ENCODE data around the gene RAD54L.
"Not testable (repeated sequence)": the region's sequence is repeated elsewhere in the genome, so short reads cannot be mapped to it uniquely, and the experiment has no call there.

RAD54L gene

GRCh38 chr1:46242918-46243317 lies 4.6 kb upstream of the RAD54L start:
- no peak for DNase-seq

- not testable (repeated sequence) for DNase-seq
Measured at GRCh38 chr1:46243831-46244230, 3.7 kb upstream of the RAD54L start.

GRCh38 chr1:46244656-46245371 lies 2.7 kb upstream of the RAD54L start:
- peak; percentile 9 to 50 for DNase-seq

GRCh38 chr1:46246136-46246535 lies 1.4 kb upstream of the RAD54L start:
- not testable (repeated sequence) for DNase-seq

GRCh38 chr1:46246548-46247435 lies 771 bp upstream of the RAD54L start:
- DNase-seq, result peak; percentile 31 to 50

- peak in 1 of 2 donors; percentile 3 for DNase-seq
Measured at GRCh38 chr1:46248122-46248920, 758 bp downstream of the RAD54L start.

GRCh38 chr1:46254668-46255067 lies 7.1 kb downstream of the RAD54L start:
- no peak for DNase-seq

GRCh38 chr1:46256523-46256922 lies 9.0 kb downstream of the RAD54L start:
- DNase-seq, result no peak

- DNase-seq, result no peak
Measured at GRCh38 chr1:46262508-46262907, 14.9 kb downstream of the RAD54L start.

GRCh38 chr1:46263146-46263545 lies 15.6 kb downstream of the RAD54L start:
- DNase-seq, result no peak

- DNase-seq, result no peak
Measured at GRCh38 chr1:46268578-46268977, 21.0 kb downstream of the RAD54L start.

GRCh38 chr1:46274225-46275029 lies 26.9 kb downstream of the RAD54L start:
- DNase-seq, result no peak

- no peak for DNase-seq
Measured at GRCh38 chr1:46275030-46275337, 27.4 kb downstream of the RAD54L start.

GRCh38 chr1:46277658-46278373 lies 30.3 kb downstream of the RAD54L start:
- no peak for DNase-seq

- DNase-seq, result no peak
Measured at GRCh38 chr1:46278807-46279206, 31.2 kb downstream of the RAD54L start.

- no peak for DNase-seq
Measured at GRCh38 chr1:46280092-46280491, 32.5 kb downstream of the RAD54L start.

GRCh38 chr1:46281021-46281420 lies 33.5 kb downstream of the RAD54L start:
- no peak for DNase-seq

- no peak for DNase-seq
Measured at GRCh38 chr1:46284058-46284457, 36.5 kb downstream of the RAD54L start.

GRCh38 chr1:46284597-46285564 lies 37.3 kb downstream of the RAD54L start:
- DNase-seq, result no peak

GRCh38 chr1:46285730-46286477 lies 38.3 kb downstream of the RAD54L start:
- DNase-seq, result peak in 1 of 2 donors; percentile 8
